Measurements from ENCODE around the gene ENDOG.
A peak's percentile ranks its signal among the peaks of the same experiment; 100 is the strongest.
"Not testable (repeated sequence)": the region's sequence is repeated elsewhere in the genome, so short reads cannot be mapped to it uniquely, and the experiment has no call there.

Gene ENDOG

DNA sequence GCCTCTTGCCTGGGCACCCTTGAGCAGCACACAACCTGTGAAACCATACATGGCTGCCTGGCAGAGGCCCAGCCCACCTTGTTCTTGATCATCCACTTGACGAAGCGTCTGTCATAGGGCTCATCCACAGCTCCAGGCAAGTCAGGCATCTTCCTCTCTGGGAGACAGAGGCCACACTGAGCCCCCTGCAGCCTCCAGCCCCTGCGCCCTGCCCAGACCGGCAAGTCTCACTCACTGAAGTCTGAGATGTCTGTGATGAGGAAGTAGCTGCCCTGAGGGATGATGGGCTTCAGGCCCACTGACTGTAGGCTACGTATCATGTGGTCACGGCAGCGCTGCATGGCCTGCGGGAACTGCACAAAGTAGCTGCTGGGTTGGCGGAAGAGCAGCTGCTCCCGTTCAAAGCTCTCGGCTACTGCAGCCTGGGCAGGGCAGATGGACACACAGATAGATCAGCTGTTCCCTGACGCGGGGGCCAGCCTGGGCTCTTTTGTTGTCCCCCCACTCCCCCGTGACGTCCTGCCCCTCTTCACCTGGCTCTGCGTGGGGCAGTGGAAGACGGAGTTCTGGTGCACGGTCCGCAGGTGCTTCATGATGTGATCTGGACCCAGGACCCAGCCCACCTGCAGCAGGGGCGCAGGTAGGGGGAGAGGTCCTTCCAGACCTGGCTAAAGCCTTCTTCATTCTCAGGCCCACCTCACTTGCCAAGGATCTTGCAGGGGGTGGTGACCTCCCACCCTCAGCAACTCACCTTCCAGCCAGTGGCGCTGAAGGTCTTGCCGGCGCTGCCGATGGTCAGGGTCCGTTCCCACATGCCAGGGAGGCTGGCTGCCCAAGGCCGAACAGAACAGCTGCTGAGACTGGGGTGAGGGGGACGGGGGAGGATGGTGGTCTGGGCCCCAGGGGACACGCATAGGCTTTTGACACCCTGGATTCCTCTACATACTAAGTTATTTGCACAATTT lies 17.2 kb downstream of the ENDOG start:
- ChIA-PET CTCF (interaction anchor here (0.9 kb wide), 1 partner anchor 17 kb away, joined by 5 read pairs; the partner anchor contains the start of gene ENDOG), POLR2A (ENCODE audit: low non-redundant PET) (no interaction called here)
- DNase-seq (ENCODE audit: low spot score): no peak
- no peak overlapping the region for H3K27ac ChIP-seq
- TF ChIP-seq, protein P1, sequence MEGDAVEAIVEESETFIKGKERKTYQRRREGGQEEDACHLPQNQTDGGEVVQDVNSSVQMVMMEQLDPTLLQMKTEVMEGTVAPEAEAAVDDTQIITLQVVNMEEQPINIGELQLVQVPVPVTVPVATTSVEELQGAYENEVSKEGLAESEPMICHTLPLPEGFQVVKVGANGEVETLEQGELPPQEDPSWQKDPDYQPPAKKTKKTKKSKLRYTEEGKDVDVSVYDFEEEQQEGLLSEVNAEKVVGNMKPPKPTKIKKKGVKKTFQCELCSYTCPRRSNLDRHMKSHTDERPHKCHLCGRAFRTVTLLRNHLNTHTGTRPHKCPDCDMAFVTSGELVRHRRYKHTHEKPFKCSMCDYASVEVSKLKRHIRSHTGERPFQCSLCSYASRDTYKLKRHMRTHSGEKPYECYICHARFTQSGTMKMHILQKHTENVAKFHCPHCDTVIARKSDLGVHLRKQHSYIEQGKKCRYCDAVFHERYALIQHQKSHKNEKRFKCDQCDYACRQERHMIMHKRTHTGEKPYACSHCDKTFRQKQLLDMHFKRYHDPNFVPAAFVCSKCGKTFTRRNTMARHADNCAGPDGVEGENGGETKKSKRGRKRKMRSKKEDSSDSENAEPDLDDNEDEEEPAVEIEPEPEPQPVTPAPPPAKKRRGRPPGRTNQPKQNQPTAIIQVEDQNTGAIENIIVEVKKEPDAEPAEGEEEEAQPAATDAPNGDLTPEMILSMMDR (conservative IDR thresholded peaks at IDR 0.05; ENCODE audit: low read depth): no peak

DNA sequence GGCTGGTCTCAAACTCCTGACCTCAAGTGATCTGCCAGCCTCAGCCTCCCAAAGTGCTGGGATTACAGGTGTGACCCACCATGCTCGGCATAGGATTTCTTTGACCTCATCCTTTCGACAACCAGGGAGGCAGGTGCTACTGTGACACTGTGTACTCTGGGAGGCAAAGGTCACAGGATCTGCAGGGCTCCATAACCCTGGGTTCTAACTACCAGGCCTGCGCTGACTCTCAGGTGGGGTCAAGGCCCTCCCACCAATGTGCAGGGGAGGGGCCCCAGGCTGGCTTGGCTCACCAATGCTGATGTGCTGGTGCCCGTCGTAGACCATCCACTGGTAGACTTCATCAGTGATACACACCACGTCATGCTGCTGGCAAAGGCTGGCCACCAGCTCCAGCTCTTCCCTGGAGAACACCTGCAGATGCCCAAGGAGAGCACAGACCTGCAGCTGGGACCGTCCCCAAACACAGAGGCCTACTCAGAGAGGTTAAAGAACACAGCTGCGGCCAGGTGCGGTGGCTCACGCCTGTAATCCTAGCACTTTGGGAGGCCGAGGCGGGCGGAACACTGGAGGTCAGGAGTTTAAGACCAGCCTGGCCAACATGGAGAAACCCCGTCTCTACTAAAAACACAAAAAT lies 18.3 kb downstream of the ENDOG start:
- no peak for DNase-seq (ENCODE audit: low spot score)
- no peak overlapping the region; the same call in 1 of the 2 replicates for H3K27ac ChIP-seq
- TF ChIP-seq, protein P1 (conservative IDR thresholded peaks at IDR 0.05; ENCODE audit: low read depth): no peak
- CTCF ChIA-PET: no interaction called here
- POLR2A ChIA-PET (ENCODE audit: low non-redundant PET): no interaction called here

- TF ChIP-seq, protein P1 (conservative IDR thresholded peaks at IDR 0.05; ENCODE audit: low read depth): no peak
- DNase-seq (ENCODE audit: low spot score): no peak
- ChIA-PET POLR2A (ENCODE audit: low non-redundant PET) (interaction anchor here (0.5 kb wide), 1 partner anchor 34 kb away, joined by 5 read pairs; no protein-coding TSS in a partner anchor), CTCF (interaction anchor here (0.5 kb wide), 1 partner anchor 169 kb away, joined by 3 read pairs; no protein-coding TSS in a partner anchor)
- H3K27ac ChIP-seq: peak overlapping the region; percentile 1; the same call in 1 of the 2 replicates
Measured at GRCh38 chr9:128838338-128838737, 20.0 kb downstream of the ENDOG start.

GRCh38 chr9:128840524-128840923 lies 22.2 kb downstream of the ENDOG start:
- ChIA-PET CTCF (no interaction called here), POLR2A (ENCODE audit: low non-redundant PET) (no interaction called here)
- TF ChIP-seq, protein P1 (conservative IDR thresholded peaks at IDR 0.05; ENCODE audit: low read depth): no peak
- no peak for DNase-seq (ENCODE audit: low spot score)
- H3K27ac ChIP-seq: no peak overlapping the region

GRCh38 chr9:128841694-128842492 lies 23.6 kb downstream of the ENDOG start:
- POLR2A ChIA-PET (ENCODE audit: low non-redundant PET): no interaction called here
- no peak for DNase-seq (ENCODE audit: low spot score)
- no peak overlapping the region for H3K27ac ChIP-seq
- TF ChIP-seq, protein P1 (conservative IDR thresholded peaks at IDR 0.05; ENCODE audit: low read depth): no peak
- CTCF ChIA-PET: interaction anchor here (0.6 kb wide), 1 partner anchor 86 kb away, joined by 3 read pairs; no protein-coding TSS in a partner anchor

- CTCF ChIA-PET: interaction anchor here (0.5 kb wide), 2 partner anchors 87 to 134 kb away, joined by 3 to 5 read pairs; no protein-coding TSS in a partner anchor
- DNase-seq (ENCODE audit: low spot score); POLR2A ChIA-PET (ENCODE audit: low non-redundant PET); H3K27ac ChIP-seq: not testable (repeated sequence)
Measured at GRCh38 chr9:128843171-128843570, 24.9 kb downstream of the ENDOG start.
